Neuronal stem cell (in vitro differentiated cells): Measurements from ENCODE around the gene WNT7A.
A peak's percentile ranks its signal among the peaks of the same experiment; 100 is the strongest.

ENCODE experiments used
- DNase-seq: peaks from one replicate; pipeline ENCODE4 v3.0.0-alpha.2; 2013; ENCODE audit warnings: low spot score
- H2AFZ ChIP-seq: one replicate; pipeline ENCODE4 v1.6.1; 2013; ENCODE audit warnings: mild to moderate bottlenecking, low read length, inconsistent platforms
- H2AK5ac ChIP-seq: 2 replicates; pipeline ENCODE4 v1.6.1; 2013; ENCODE audit warnings: low read depth, mild to moderate bottlenecking, inconsistent platforms, low read length, moderate library complexity, mixed read lengths
- H2BK120ac ChIP-seq: 2 replicates; pipeline ENCODE4 v1.6.1; 2013; ENCODE audit warnings: low read depth, mild to moderate bottlenecking, inconsistent platforms, low read length, moderate library complexity, mixed read lengths
- H2BK12ac ChIP-seq: one replicate; pipeline ENCODE4 v1.6.1; 2013; ENCODE audit warnings: low read length, inconsistent platforms
- H2BK15ac ChIP-seq: 2 replicates; pipeline ENCODE4 v1.6.1; 2013; ENCODE audit warnings: mild to moderate bottlenecking, low read length, inconsistent platforms, mixed read lengths
- H2BK5ac ChIP-seq: one replicate; pipeline ENCODE4 v1.6.1; 2013; ENCODE audit warnings: inconsistent platforms, mild to moderate bottlenecking, low read length, moderate library complexity
- H3K14ac ChIP-seq: one replicate; pipeline ENCODE4 v1.6.1; 2013; ENCODE audit warnings: low read length, inconsistent platforms
- H3K18ac ChIP-seq: 2 replicates; pipeline ENCODE4 v1.6.1; 2013; ENCODE audit warnings: low read length, inconsistent platforms
- H3K23ac ChIP-seq: 2 replicates; pipeline ENCODE4 v1.6.1; 2013; ENCODE audit warnings: low read depth, mild to moderate bottlenecking, mixed read lengths, low read length, inconsistent platforms; ENCODE audit not compliant: poor library complexity
- H3K27ac ChIP-seq: replicated peaks from 3 replicates; pipeline ENCODE4 v1.5.1; 2013; ENCODE audit warnings: low read length, inconsistent platforms
- H3K27me3 ChIP-seq, 3 experiments: 2 replicates each; pipeline ENCODE4 v1.6.1; 2013; ENCODE audit warnings: low read length in 3 of 3, mild to moderate bottlenecking in 2 of 3, inconsistent platforms in 1 of 3, low read depth in 1 of 3, mixed read lengths in 1 of 3, moderate library complexity in 1 of 3; ENCODE audit not compliant: control insufficient read depth in 3 of 3, insufficient read depth in 3 of 3
- H3K36me3 ChIP-seq, 2 donors: replicated peaks in 1 of 2; 2 replicates each; pipeline ENCODE4 v1.6.1; 2013; ENCODE audit warnings: low read length in 2 of 2; ENCODE audit not compliant: control insufficient read depth in 2 of 2, insufficient read depth in 2 of 2
- H3K4ac ChIP-seq: 2 replicates; pipeline ENCODE4 v1.6.1; 2013; ENCODE audit warnings: inconsistent platforms, mild to moderate bottlenecking, low read length, moderate library complexity
- H3K4me1 ChIP-seq, 2 donors: 1 replicate in 1 of 2; 2 replicates in 1 of 2; pipeline ENCODE4 v1.6.1; 2013; ENCODE audit warnings: low read length in 2 of 2, low read depth in 1 of 2; ENCODE audit not compliant: control insufficient read depth in 2 of 2, insufficient read depth in 1 of 2
- H3K4me2 ChIP-seq: one replicate; pipeline ENCODE4 v1.6.1; 2013; ENCODE audit warnings: mild to moderate bottlenecking, low read length, inconsistent platforms; ENCODE audit not compliant: insufficient read depth, poor library complexity, severe bottlenecking
- H3K4me3 ChIP-seq, 2 donors: 2 replicates each; pipeline ENCODE4 v1.5.1; 2013; ENCODE audit warnings: low read length in 2 of 2, mild to moderate bottlenecking in 2 of 2, inconsistent platforms in 1 of 2, moderate library complexity in 1 of 2
- H3K79me1 ChIP-seq: one replicate; pipeline ENCODE4 v1.6.1; 2013; ENCODE audit warnings: low read depth, mild to moderate bottlenecking, inconsistent platforms, low read length, moderate library complexity
- H3K9ac ChIP-seq: one replicate; pipeline ENCODE4 v1.6.1; 2013; ENCODE audit warnings: mild to moderate bottlenecking, low read depth, low read length, inconsistent platforms; ENCODE audit not compliant: poor library complexity
- H3K9me3 ChIP-seq, 2 donors: replicated peaks in 1 of 2; 2 replicates each; pipeline versions ENCODE3 to v1.6.1; 2013; ENCODE audit warnings: low read length in 2 of 2, mild to moderate bottlenecking in 2 of 2, inconsistent platforms in 1 of 2, low read depth in 1 of 2, mixed read lengths in 1 of 2, moderate library complexity in 1 of 2; ENCODE audit not compliant: control insufficient read depth in 2 of 2, insufficient read depth in 1 of 2
- H4K8ac ChIP-seq: one replicate; pipeline ENCODE4 v1.6.1; 2013; ENCODE audit warnings: low read depth, mild to moderate bottlenecking, inconsistent platforms, low read length, moderate library complexity
- H4K91ac ChIP-seq: one replicate; pipeline ENCODE4 v1.6.1; 2013; ENCODE audit warnings: low read length, low read depth, mild to moderate bottlenecking, inconsistent platforms; ENCODE audit not compliant: poor library complexity
- WGBS, 2 donors: extraction: QIAGEN DNeasy Blood & Tissue Kit; methylation state at CpG; one replicate each; pipeline ENCODE4 v1.1.7; 2013; ENCODE audit warnings: missing lambda C conversion rate in 2 of 2, mixed read lengths in 1 of 2; ENCODE audit not compliant: insufficient read length in 2 of 2, insufficient replicate concordance in 1 of 2; ENCODE audit errors: extremely low coverage in 2 of 2; 5-methylcytosine and 5-hydroxymethylcytosine counted together

WNT7A gene

GRCh38 chr3:13863965-13864595, 15.8 kb downstream of the WNT7A start:
- peaks cover 16 to 21% of the 10 kb centered on the region in 2 donors for H3K4me1 ChIP-seq
- H3K36me3 ChIP-seq, result no peaks in the 10 kb centered on the region
- H3K27ac ChIP-seq, result peak overlapping the region; percentile 28
- H2BK15ac ChIP-seq, result no peak overlapping the region
- H3K18ac ChIP-seq, result peak overlapping the region; percentile 66
- no peak overlapping the region for H4K8ac ChIP-seq
- DNase-seq, result no peak
- peak overlapping the region; percentile 85 for H2AK5ac ChIP-seq
- H2BK12ac ChIP-seq, result peak overlapping the region; percentile 18
- H3K9me3 ChIP-seq, result no peaks in the 10 kb centered on the region
- peak overlapping the region; percentile 4 for H2BK120ac ChIP-seq
- no peak overlapping the region for H3K4me2 ChIP-seq
- WGBS, 2 donors, result no CpG with 5 or more reads among the region's 10 CpGs
- no peaks in the 10 kb centered on the region for H3K79me1 ChIP-seq
- no peak overlapping the region for H3K4me3 ChIP-seq
- no peak overlapping the region for H3K14ac ChIP-seq
- no peak overlapping the region for H3K4ac ChIP-seq
- H3K9ac ChIP-seq, result no peak overlapping the region
- H2BK5ac ChIP-seq, result peak overlapping the region; percentile 4
- peak overlapping the region; percentile 68 for H4K91ac ChIP-seq
- peak overlapping the region; percentile 56 for H2AFZ ChIP-seq
- H3K23ac ChIP-seq, result no peak overlapping the region
- H3K27me3 ChIP-seq, result no peaks in the 10 kb centered on the region

GRCh38 chr3:13863382-13863952, 16.4 kb downstream of the WNT7A start:
- H2AFZ ChIP-seq, result peak overlapping the region; percentile 56
- H3K4me1 ChIP-seq, result peaks cover 16 to 21% of the 10 kb centered on the region in 2 donors
- H3K18ac ChIP-seq, result peak overlapping the region; percentile 33
- no peak overlapping the region for H3K23ac ChIP-seq
- no peak overlapping the region for H3K4me2 ChIP-seq
- no peak overlapping the region for H3K14ac ChIP-seq
- WGBS, 2 donors, result no CpG with 5 or more reads among the region's 6 CpGs
- H2BK15ac ChIP-seq, result no peak overlapping the region
- H4K91ac ChIP-seq, result no peak overlapping the region
- H2BK12ac ChIP-seq, result no peak overlapping the region
- no peaks in the 10 kb centered on the region for H3K79me1 ChIP-seq
- no peaks in the 10 kb centered on the region for H3K36me3 ChIP-seq
- H2BK120ac ChIP-seq, result no peak overlapping the region
- peak; percentile 32 for DNase-seq
- no peak overlapping the region for H2AK5ac ChIP-seq
- no peak overlapping the region for H3K4ac ChIP-seq
- no peaks in the 10 kb centered on the region for H3K9me3 ChIP-seq
- no peak overlapping the region for H3K9ac ChIP-seq
- H3K4me3 ChIP-seq, result no peak overlapping the region
- H4K8ac ChIP-seq, result no peak overlapping the region
- H2BK5ac ChIP-seq, result no peak overlapping the region
- peak overlapping the region; percentile 28 for H3K27ac ChIP-seq
- no peaks in the 10 kb centered on the region for H3K27me3 ChIP-seq

- H3K36me3 ChIP-seq, result no peaks in the 10 kb centered on the region
Observed at GRCh38 chr3:13861461-13861860, 18.4 kb downstream of the WNT7A start.

GRCh38 chr3:13860001-13860400, 19.9 kb downstream of the WNT7A start:
- no CpG with 5 or more reads among the region's 1 CpG for WGBS, 2 donors
- Histone ChIP-seq H2AFZ (no peak overlapping the region), H3K4me1 (peaks cover 12 to 16% of the 10 kb centered on the region in 2 donors), H3K9ac (no peak overlapping the region), H3K23ac (no peak overlapping the region), H2AK5ac (no peak overlapping the region), H4K8ac (no peak overlapping the region), H3K4me3 (no peak overlapping the region), H2BK15ac (no peak overlapping the region), H3K27me3 (no peaks in the 10 kb centered on the region), H3K4ac (no peak overlapping the region), H2BK5ac (no peak overlapping the region), H3K18ac (no peak overlapping the region), H3K14ac (no peak overlapping the region), H3K79me1 (no peaks in the 10 kb centered on the region), H2BK120ac (no peak overlapping the region), H3K4me2 (no peak overlapping the region), H3K27ac (no peak overlapping the region), H3K9me3 (no peaks in the 10 kb centered on the region), H2BK12ac (no peak overlapping the region), H4K91ac (no peak overlapping the region), H3K36me3 (no peaks in the 10 kb centered on the region)
- DNase-seq, result no peak

More at GRCh38 chr3:13861461-13861860, 18.4 kb downstream of the WNT7A start:
- Histone ChIP-seq H3K4me2 (no peak overlapping the region), H3K14ac (peak overlapping the region; percentile 71), H3K9ac (no peak overlapping the region), H4K8ac (no peak overlapping the region), H2AK5ac (peak overlapping the region; percentile 77), H3K4me1 (peaks cover 12 to 17% of the 10 kb centered on the region in 2 donors), H3K23ac (no peak overlapping the region), H4K91ac (no peak overlapping the region), H3K4ac (no peak overlapping the region), H3K9me3 (no peaks in the 10 kb centered on the region), H3K27ac (no peak overlapping the region), H2AFZ (no peak overlapping the region), H3K4me3 (no peak overlapping the region), H2BK120ac (peak overlapping the region; percentile 27), H3K18ac (peak overlapping the region; percentile 66), H3K27me3 (no peaks in the 10 kb centered on the region), H2BK12ac (no peak overlapping the region), H2BK5ac (peak overlapping the region; percentile 44), H2BK15ac (peak overlapping the region; percentile 40), H3K79me1 (no peaks in the 10 kb centered on the region)
- no peak for DNase-seq
- WGBS, 2 donors, result no CpG with 5 or more reads among the region's 6 CpGs
